Measurements from ENCODE around the gene ECI2. TPM values are rescaled to one million over a fixed set of nuclear protein-coding genes. Genes with fewer than 3 reads are reported as not detected.

ECI2 gene
- total and polyA plus RNA-seq, 2 of the 13 experiments (the other 11 are each of a cell fraction or from before 2014, with no cell fraction given): 78.5 to 228 TPM

DNA sequence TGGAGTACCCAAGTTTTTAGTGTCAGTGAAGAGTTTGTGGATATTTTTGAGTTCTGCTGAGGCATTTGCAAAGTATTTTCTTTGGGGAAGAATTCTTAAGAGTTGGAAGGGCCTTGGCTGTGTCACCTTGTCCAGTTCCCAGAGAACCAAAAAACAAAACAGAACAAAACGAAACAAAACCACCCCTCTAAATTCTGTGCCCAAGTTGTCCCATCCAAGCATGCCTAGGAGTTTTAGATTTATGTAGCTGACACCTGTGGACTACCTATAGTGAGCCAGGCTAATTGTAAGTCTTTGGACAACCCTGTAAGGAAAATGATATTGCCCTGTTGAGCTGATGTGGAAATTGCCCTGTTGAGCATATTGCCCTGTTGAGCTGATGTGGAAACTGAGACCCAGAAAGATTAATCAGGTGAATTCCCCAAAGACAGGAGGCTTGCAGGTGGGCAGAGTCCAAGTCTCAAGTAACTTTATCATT lies 1.0 kb upstream of the ECI2 start (continued):
- TF ChIP-seq ZNF572 (CRISPR knock-in tag; IDR thresholded peaks at IDR 0.05) (no peak), ZNF33A (CRISPR knock-in tag; IDR thresholded peaks at IDR 0.05; ENCODE audit: borderline replicate concordance) (0 out of 2 replicates have a peak, but pooled peaks have one; percentile 28), ZKSCAN8 (CRISPR knock-in tag; IDR thresholded peaks at IDR 0.05; ENCODE audit: borderline replicate concordance) (0 out of 2 replicates have a peak, but pooled peaks have one; percentile 13), ZNF501 (CRISPR knock-in tag; IDR thresholded peaks at IDR 0.05) (0 out of 2 replicates have a peak, but pooled peaks have one; percentile 23)
- TF ChIP-seq, protein P1, sequence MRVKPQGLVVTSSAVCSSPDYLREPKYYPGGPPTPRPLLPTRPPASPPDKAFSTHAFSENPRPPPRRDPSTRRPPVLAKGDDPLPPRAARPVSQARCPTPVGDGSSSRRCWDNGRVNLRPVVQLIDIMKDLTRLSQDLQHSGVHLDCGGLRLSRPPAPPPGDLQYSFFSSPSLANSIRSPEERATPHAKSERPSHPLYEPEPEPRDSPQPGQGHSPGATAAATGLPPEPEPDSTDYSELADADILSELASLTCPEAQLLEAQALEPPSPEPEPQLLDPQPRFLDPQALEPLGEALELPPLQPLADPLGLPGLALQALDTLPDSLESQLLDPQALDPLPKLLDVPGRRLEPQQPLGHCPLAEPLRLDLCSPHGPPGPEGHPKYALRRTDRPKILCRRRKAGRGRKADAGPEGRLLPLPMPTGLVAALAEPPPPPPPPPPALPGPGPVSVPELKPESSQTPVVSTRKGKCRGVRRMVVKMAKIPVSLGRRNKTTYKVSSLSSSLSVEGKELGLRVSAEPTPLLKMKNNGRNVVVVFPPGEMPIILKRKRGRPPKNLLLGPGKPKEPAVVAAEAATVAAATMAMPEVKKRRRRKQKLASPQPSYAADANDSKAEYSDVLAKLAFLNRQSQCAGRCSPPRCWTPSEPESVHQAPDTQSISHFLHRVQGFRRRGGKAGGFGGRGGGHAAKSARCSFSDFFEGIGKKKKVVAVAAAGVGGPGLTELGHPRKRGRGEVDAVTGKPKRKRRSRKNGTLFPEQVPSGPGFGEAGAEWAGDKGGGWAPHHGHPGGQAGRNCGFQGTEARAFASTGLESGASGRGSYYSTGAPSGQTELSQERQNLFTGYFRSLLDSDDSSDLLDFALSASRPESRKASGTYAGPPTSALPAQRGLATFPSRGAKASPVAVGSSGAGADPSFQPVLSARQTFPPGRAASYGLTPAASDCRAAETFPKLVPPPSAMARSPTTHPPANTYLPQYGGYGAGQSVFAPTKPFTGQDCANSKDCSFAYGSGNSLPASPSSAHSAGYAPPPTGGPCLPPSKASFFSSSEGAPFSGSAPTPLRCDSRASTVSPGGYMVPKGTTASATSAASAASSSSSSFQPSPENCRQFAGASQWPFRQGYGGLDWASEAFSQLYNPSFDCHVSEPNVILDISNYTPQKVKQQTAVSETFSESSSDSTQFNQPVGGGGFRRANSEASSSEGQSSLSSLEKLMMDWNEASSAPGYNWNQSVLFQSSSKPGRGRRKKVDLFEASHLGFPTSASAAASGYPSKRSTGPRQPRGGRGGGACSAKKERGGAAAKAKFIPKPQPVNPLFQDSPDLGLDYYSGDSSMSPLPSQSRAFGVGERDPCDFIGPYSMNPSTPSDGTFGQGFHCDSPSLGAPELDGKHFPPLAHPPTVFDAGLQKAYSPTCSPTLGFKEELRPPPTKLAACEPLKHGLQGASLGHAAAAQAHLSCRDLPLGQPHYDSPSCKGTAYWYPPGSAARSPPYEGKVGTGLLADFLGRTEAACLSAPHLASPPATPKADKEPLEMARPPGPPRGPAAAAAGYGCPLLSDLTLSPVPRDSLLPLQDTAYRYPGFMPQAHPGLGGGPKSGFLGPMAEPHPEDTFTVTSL (CRISPR knock-in tag; IDR thresholded peaks at IDR 0.05; ENCODE audit: borderline replicate concordance): peak; percentile 17; the same call in 1 of the 2 replicates
- TF ChIP-seq, protein P2, sequence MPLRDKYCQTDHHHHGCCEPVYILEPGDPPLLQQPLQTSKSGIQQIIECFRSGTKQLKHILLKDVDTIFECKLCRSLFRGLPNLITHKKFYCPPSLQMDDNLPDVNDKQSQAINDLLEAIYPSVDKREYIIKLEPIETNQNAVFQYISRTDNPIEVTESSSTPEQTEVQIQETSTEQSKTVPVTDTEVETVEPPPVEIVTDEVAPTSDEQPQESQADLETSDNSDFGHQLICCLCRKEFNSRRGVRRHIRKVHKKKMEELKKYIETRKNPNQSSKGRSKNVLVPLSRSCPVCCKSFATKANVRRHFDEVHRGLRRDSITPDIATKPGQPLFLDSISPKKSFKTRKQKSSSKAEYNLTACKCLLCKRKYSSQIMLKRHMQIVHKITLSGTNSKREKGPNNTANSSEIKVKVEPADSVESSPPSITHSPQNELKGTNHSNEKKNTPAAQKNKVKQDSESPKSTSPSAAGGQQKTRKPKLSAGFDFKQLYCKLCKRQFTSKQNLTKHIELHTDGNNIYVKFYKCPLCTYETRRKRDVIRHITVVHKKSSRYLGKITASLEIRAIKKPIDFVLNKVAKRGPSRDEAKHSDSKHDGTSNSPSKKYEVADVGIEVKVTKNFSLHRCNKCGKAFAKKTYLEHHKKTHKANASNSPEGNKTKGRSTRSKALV (CRISPR knock-in tag; IDR thresholded peaks at IDR 0.05): 0 out of 2 replicates have a peak, but pooled peaks have one; percentile 30

All from HepG2 (cell line).